Measurements from ENCODE around the gene WDR27. TPM values are rescaled to one million over a fixed set of nuclear protein-coding genes. Genes with fewer than 3 reads are reported as not detected.
A peak's percentile ranks its signal among the peaks of the same experiment; 100 is the strongest.

WDR27 gene
- polyA plus RNA-seq, 3 donors = 0.95 to 20.5 (median 2.0) TPM

- DNase-seq = no peak
- Histone ChIP-seq H3K9me3 (replicated peaks in 1 of 2; ENCODE audit: control insufficient read depth in 1 of 2, insufficient read depth in 1 of 2, low read length in 2 of 2) (peaks cover 29 to 34% of the 10 kb centered on the region in 2 donors), H2AFZ (ENCODE audit: insufficient read depth, low read depth, low read length, poor library complexity, severe bottlenecking) (no peak overlapping the region), H3K36me3 (replicated peaks in 1 of 2; ENCODE audit: control insufficient read depth in 1 of 2, insufficient read depth in 2 of 2, low read length in 2 of 2) (peaks cover 3 to 9% of the 10 kb centered on the region in 2 donors), H3K4me2 (replicated peaks; ENCODE audit: extremely low read depth, low read length, poor library complexity, severe bottlenecking) (no peak overlapping the region), H3K27ac (ENCODE audit: low read depth in 1 of 2, low read length in 2 of 2) (no peak overlapping the region), H4K20me1 (ENCODE audit: insufficient read depth, low read length) (no peaks in the 10 kb centered on the region), H3K4me3 (replicated peaks in 1 of 3; ENCODE audit: low read depth in 2 of 3, low read length in 3 of 3) (no peak overlapping the region), H3K4me1 (ENCODE audit: control insufficient read depth in 1 of 2, insufficient read depth in 2 of 2, low read length in 2 of 2) (no peaks in the 10 kb centered on the region), H3K27me3 (ENCODE audit: control insufficient read depth in 2 of 2, insufficient read depth in 2 of 2, low read length in 2 of 2) (no peaks in the 10 kb centered on the region), H3K79me2 (ENCODE audit: insufficient read depth, low read length) (no peaks in the 10 kb centered on the region), H3K9ac (ENCODE audit: insufficient read depth, low read length, poor library complexity, severe bottlenecking) (no peak overlapping the region)
- Mint-ChIP-seq H3K27me3 (ENCODE audit: low read depth in 3 of 3) (peaks cover 0 to 2% (median 0%) of the 10 kb centered on the region in 3 donors), H3K4me3 (no peak overlapping the region), H3K4me1 (no peaks in the 10 kb centered on the region), H3K27ac (peak overlapping the region in 1 of 7 donors; percentile 46), H3K36me3 (peaks cover 44 to 54% of the 10 kb centered on the region in 2 donors), H3K9me3 (peaks cover 19 to 48% (median 34%) of the 10 kb centered on the region in 7 donors)
- TF ChIP-seq CTCF (IDR thresholded peaks at IDR 0.05) = no peak
- intact Hi-C loops (cut with micrococcal nuclease) = no loop called here
- WGBS (ENCODE audit: insufficient coverage) = 97% methylated on average over 3 of the region's 3 CpGs
Observed at GRCh38 chr6:169684056-169684455, 17.8 kb downstream of the WDR27 start.

- H3K4me1 Mint-ChIP-seq = no peaks in the 10 kb centered on the region
- no peak overlapping the region for H3K4me3 Mint-ChIP-seq
- H3K36me3 ChIP-seq (replicated peaks in 1 of 2; ENCODE audit: control insufficient read depth in 1 of 2, insufficient read depth in 2 of 2, low read length in 2 of 2) = peaks cover 0 to 9% of the 10 kb centered on the region in 2 donors
- H3K27ac Mint-ChIP-seq = no peak overlapping the region
- WGBS (ENCODE audit: insufficient coverage) = no CpG with 5 or more reads among the region's 1 CpG
- DNase-seq = no peak
- no peaks in the 10 kb centered on the region for H3K4me1 ChIP-seq (ENCODE audit: control insufficient read depth in 1 of 2, insufficient read depth in 2 of 2, low read length in 2 of 2)
- no peaks in the 10 kb centered on the region for H4K20me1 ChIP-seq (ENCODE audit: insufficient read depth, low read length)
- H3K9me3 Mint-ChIP-seq = peaks cover 6 to 25% (median 12%) of the 10 kb centered on the region in 7 donors
- H3K36me3 Mint-ChIP-seq = peaks cover 25 to 28% of the 10 kb centered on the region in 2 donors
- no peak overlapping the region for H2AFZ ChIP-seq (ENCODE audit: insufficient read depth, low read depth, low read length, poor library complexity, severe bottlenecking)
- intact Hi-C loops (cut with micrococcal nuclease) = no loop called here
- peaks cover 9 to 13% of the 10 kb centered on the region in 2 donors for H3K9me3 ChIP-seq (replicated peaks in 1 of 2; ENCODE audit: control insufficient read depth in 1 of 2, insufficient read depth in 1 of 2, low read length in 2 of 2)
- no peaks in the 10 kb centered on the region for H3K79me2 ChIP-seq (ENCODE audit: insufficient read depth, low read length)
- no peak for TF ChIP-seq CTCF (IDR thresholded peaks at IDR 0.05)
- no peak overlapping the region for H3K4me3 ChIP-seq (replicated peaks in 1 of 3; ENCODE audit: low read depth in 2 of 3, low read length in 3 of 3)
- no peak overlapping the region for H3K4me2 ChIP-seq (replicated peaks; ENCODE audit: extremely low read depth, low read length, poor library complexity, severe bottlenecking)
- no peaks in the 10 kb centered on the region for H3K27me3 ChIP-seq (ENCODE audit: control insufficient read depth in 2 of 2, insufficient read depth in 2 of 2, low read length in 2 of 2)
- no peak overlapping the region for H3K27ac ChIP-seq (ENCODE audit: low read depth in 1 of 2, low read length in 2 of 2)
- H3K27me3 Mint-ChIP-seq (ENCODE audit: low read depth in 3 of 3) = no peaks in the 10 kb centered on the region
- H3K9ac ChIP-seq (ENCODE audit: insufficient read depth, low read length, poor library complexity, severe bottlenecking) = no peak overlapping the region
Observed at GRCh38 chr6:169678342-169678741, 23.5 kb downstream of the WDR27 start.

Data from CD14-positive monocyte (primary cell).